Erythroblast (primary cell): ENCODE measurements around the gene LCN12.

Source experiments
- GATA1 ChIP-seq: IDR thresholded peaks from 2 replicates; pipeline ENCODE4 v1.6.1; 2011; ENCODE audit warnings: low read depth, mild to moderate bottlenecking, control low read depth, low read length, moderate library complexity
- POLR2A ChIP-seq: IDR thresholded peaks from 2 replicates; pipeline ENCODE4 v1.6.1; 2011; ENCODE audit warnings: mild to moderate bottlenecking, low read length

GRCh38 chr9:136927343-136928271 lies 24.5 kb upstream of the LCN12 start:
- TF ChIP-seq POLR2A (no peak), GATA1 (no peak)
